ENCODE data around the gene RPL13. TPM values are rescaled to one million over a fixed set of nuclear protein-coding genes. Genes with fewer than 3 reads are reported as not detected.

The RPL13 gene
- total and polyA plus RNA-seq, 9 of the 15 experiments (the other 6 are each of a cell fraction or from before 2014, with no cell fraction given): 227 to 6,042 (median 1,633) TPM

DNA sequence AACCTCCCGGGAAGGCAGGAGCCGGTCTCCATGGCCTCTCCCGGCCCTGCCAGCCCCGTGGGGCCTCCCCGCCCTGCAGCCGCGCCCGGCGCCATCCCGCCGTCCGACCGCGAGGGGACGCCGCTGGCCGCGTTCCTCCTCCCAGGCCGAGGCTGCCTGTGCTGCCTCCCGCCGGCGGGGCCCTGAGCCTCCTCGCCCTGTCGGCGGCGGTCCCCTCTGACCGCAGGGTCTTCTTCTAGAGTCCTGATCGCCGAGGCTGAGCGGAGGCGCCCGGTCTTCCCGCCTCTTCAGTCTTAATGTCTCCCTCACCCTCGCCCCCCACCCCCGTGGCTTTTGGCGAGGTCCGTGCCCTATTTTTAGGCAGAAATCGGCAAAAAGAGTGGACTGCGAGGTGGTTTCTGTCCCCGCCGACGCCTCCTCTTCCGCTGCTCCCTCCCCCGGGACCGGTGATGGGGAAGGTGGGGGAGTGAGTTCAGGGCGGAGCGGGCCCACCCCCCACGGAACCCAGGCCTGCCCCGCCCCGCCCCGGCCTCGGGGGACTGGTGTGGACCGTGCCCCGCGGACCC is 14.3 kb downstream of the RPL13 start (continued):
- TF ChIP-seq, protein P1, sequence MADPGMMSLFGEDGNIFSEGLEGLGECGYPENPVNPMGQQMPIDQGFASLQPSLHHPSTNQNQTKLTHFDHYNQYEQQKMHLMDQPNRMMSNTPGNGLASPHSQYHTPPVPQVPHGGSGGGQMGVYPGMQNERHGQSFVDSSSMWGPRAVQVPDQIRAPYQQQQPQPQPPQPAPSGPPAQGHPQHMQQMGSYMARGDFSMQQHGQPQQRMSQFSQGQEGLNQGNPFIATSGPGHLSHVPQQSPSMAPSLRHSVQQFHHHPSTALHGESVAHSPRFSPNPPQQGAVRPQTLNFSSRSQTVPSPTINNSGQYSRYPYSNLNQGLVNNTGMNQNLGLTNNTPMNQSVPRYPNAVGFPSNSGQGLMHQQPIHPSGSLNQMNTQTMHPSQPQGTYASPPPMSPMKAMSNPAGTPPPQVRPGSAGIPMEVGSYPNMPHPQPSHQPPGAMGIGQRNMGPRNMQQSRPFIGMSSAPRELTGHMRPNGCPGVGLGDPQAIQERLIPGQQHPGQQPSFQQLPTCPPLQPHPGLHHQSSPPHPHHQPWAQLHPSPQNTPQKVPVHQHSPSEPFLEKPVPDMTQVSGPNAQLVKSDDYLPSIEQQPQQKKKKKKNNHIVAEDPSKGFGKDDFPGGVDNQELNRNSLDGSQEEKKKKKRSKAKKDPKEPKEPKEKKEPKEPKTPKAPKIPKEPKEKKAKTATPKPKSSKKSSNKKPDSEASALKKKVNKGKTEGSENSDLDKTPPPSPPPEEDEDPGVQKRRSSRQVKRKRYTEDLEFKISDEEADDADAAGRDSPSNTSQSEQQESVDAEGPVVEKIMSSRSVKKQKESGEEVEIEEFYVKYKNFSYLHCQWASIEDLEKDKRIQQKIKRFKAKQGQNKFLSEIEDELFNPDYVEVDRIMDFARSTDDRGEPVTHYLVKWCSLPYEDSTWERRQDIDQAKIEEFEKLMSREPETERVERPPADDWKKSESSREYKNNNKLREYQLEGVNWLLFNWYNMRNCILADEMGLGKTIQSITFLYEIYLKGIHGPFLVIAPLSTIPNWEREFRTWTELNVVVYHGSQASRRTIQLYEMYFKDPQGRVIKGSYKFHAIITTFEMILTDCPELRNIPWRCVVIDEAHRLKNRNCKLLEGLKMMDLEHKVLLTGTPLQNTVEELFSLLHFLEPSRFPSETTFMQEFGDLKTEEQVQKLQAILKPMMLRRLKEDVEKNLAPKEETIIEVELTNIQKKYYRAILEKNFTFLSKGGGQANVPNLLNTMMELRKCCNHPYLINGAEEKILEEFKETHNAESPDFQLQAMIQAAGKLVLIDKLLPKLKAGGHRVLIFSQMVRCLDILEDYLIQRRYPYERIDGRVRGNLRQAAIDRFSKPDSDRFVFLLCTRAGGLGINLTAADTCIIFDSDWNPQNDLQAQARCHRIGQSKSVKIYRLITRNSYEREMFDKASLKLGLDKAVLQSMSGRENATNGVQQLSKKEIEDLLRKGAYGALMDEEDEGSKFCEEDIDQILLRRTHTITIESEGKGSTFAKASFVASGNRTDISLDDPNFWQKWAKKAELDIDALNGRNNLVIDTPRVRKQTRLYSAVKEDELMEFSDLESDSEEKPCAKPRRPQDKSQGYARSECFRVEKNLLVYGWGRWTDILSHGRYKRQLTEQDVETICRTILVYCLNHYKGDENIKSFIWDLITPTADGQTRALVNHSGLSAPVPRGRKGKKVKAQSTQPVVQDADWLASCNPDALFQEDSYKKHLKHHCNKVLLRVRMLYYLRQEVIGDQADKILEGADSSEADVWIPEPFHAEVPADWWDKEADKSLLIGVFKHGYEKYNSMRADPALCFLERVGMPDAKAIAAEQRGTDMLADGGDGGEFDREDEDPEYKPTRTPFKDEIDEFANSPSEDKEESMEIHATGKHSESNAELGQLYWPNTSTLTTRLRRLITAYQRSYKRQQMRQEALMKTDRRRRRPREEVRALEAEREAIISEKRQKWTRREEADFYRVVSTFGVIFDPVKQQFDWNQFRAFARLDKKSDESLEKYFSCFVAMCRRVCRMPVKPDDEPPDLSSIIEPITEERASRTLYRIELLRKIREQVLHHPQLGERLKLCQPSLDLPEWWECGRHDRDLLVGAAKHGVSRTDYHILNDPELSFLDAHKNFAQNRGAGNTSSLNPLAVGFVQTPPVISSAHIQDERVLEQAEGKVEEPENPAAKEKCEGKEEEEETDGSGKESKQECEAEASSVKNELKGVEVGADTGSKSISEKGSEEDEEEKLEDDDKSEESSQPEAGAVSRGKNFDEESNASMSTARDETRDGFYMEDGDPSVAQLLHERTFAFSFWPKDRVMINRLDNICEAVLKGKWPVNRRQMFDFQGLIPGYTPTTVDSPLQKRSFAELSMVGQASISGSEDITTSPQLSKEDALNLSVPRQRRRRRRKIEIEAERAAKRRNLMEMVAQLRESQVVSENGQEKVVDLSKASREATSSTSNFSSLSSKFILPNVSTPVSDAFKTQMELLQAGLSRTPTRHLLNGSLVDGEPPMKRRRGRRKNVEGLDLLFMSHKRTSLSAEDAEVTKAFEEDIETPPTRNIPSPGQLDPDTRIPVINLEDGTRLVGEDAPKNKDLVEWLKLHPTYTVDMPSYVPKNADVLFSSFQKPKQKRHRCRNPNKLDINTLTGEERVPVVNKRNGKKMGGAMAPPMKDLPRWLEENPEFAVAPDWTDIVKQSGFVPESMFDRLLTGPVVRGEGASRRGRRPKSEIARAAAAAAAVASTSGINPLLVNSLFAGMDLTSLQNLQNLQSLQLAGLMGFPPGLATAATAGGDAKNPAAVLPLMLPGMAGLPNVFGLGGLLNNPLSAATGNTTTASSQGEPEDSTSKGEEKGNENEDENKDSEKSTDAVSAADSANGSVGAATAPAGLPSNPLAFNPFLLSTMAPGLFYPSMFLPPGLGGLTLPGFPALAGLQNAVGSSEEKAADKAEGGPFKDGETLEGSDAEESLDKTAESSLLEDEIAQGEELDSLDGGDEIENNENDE (IDR thresholded peaks at IDR 0.05; ENCODE audit: low read depth, low read length): no peak
- TF ChIP-seq, protein P2, sequence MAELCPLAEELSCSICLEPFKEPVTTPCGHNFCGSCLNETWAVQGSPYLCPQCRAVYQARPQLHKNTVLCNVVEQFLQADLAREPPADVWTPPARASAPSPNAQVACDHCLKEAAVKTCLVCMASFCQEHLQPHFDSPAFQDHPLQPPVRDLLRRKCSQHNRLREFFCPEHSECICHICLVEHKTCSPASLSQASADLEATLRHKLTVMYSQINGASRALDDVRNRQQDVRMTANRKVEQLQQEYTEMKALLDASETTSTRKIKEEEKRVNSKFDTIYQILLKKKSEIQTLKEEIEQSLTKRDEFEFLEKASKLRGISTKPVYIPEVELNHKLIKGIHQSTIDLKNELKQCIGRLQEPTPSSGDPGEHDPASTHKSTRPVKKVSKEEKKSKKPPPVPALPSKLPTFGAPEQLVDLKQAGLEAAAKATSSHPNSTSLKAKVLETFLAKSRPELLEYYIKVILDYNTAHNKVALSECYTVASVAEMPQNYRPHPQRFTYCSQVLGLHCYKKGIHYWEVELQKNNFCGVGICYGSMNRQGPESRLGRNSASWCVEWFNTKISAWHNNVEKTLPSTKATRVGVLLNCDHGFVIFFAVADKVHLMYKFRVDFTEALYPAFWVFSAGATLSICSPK (IDR thresholded peaks at IDR 0.05; ENCODE audit: borderline replicate concordance): no peak
- TF ChIP-seq, protein P3, sequence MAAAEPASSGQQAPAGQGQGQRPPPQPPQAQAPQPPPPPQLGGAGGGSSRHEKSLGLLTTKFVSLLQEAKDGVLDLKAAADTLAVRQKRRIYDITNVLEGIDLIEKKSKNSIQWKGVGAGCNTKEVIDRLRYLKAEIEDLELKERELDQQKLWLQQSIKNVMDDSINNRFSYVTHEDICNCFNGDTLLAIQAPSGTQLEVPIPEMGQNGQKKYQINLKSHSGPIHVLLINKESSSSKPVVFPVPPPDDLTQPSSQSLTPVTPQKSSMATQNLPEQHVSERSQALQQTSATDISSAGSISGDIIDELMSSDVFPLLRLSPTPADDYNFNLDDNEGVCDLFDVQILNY (CRISPR knock-in tag; IDR thresholded peaks at IDR 0.05): no peak
- no peak for TF ChIP-seq NFXL1 (CRISPR knock-in tag; IDR thresholded peaks at IDR 0.05)
- TF ChIP-seq TCFL5 (CRISPR knock-in tag; conservative IDR thresholded peaks at IDR 0.05): no peak
- TF ChIP-seq ZSCAN29 (IDR thresholded peaks at IDR 0.05): no peak
- no peak for TF ChIP-seq ILF3 (IDR thresholded peaks at IDR 0.05; ENCODE audit: borderline replicate concordance)
- TF ChIP-seq ZNF445 (CRISPR knock-in tag; IDR thresholded peaks at IDR 0.05; ENCODE audit: low read depth): no peak
- TF ChIP-seq SAP30 (IDR thresholded peaks at IDR 0.05; ENCODE audit: borderline replicate concordance, insufficient read depth, low read depth, low read length, poor library complexity, severe bottlenecking): no peak
- TF ChIP-seq MEIS2 (IDR thresholded peaks at IDR 0.05; ENCODE audit: partially characterized antibody): no peak
- TF ChIP-seq, protein P4, sequence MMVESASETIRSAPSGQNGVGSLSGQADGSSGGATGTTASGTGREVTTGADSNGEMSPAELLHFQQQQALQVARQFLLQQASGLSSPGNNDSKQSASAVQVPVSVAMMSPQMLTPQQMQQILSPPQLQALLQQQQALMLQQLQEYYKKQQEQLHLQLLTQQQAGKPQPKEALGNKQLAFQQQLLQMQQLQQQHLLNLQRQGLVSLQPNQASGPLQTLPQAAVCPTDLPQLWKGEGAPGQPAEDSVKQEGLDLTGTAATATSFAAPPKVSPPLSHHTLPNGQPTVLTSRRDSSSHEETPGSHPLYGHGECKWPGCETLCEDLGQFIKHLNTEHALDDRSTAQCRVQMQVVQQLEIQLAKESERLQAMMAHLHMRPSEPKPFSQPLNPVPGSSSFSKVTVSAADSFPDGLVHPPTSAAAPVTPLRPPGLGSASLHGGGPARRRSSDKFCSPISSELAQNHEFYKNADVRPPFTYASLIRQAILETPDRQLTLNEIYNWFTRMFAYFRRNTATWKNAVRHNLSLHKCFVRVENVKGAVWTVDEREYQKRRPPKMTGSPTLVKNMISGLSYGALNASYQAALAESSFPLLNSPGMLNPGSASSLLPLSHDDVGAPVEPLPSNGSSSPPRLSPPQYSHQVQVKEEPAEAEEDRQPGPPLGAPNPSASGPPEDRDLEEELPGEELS (CRISPR knock-in tag; IDR thresholded peaks at IDR 0.05; ENCODE audit: borderline replicate concordance): peak; percentile 68; the same call in 1 of the 2 replicates
